ENCODE measurements around the gene AFF1. TPM values are rescaled to one million over a fixed set of nuclear protein-coding genes. Genes with fewer than 3 reads are reported as not detected.

Gene AFF1
- total and polyA plus RNA-seq, 2 experiments from 2014 or later, result 31.9 to 38.7 TPM

- WGBS (ENCODE audit: low lambda C conversion rate, missing lambda C conversion rate), result 81% methylated on average over 4 of the region's 4 CpGs
- no peak overlapping the region for H3K27ac ChIP-seq
- H3K4me1 ChIP-seq (ENCODE audit: insufficient read depth), result peaks cover 21% of the 10 kb centered on the region
- peaks cover 41% of the 10 kb centered on the region for H4K20me1 ChIP-seq (ENCODE audit: insufficient read depth, poor library complexity, severe bottlenecking)
- TF ChIP-seq EZH2 (IDR thresholded peaks at IDR 0.05; ENCODE audit: borderline replicate concordance) (no peak), CTCF (IDR thresholded peaks at IDR 0.05; ENCODE audit: poor library complexity) (no peak), EZH2phosphoT487 (IDR thresholded peaks at IDR 0.05; ENCODE audit: low read depth, severe bottlenecking, unreplicated experiment) (no peak)
- no peak overlapping the region for H3K4me3 ChIP-seq
- H2AFZ ChIP-seq, result no peak overlapping the region
- no peak for DNase-seq (ENCODE audit: low spot score)
- no peaks in the 10 kb centered on the region for H3K9me3 ChIP-seq (ENCODE audit: low read depth)
- H3K9me2 ChIP-seq (replicated peaks; ENCODE audit: insufficient read depth), result no peaks in the 10 kb centered on the region
- H3K4me2 ChIP-seq, result no peak overlapping the region
- H3K36me3 ChIP-seq (replicated peaks; ENCODE audit: insufficient read depth, low read depth), result no peaks in the 10 kb centered on the region
- peaks cover 99% of the 10 kb centered on the region for H3K79me2 ChIP-seq
- H3K27me3 ChIP-seq, result no peaks in the 10 kb centered on the region
Measured at GRCh38 chr4:87042986-87043820, 108.4 kb downstream of the AFF1 start.

GRCh38 chr4:87044511-87045233 is 109.9 kb downstream of the AFF1 start:
- Histone ChIP-seq H3K27ac (no peak overlapping the region), H4K20me1 (ENCODE audit: insufficient read depth, poor library complexity, severe bottlenecking) (peaks cover 31% of the 10 kb centered on the region), H2AFZ (no peak overlapping the region), H3K4me2 (no peak overlapping the region), H3K9me2 (replicated peaks; ENCODE audit: insufficient read depth) (no peaks in the 10 kb centered on the region), H3K36me3 (replicated peaks; ENCODE audit: insufficient read depth, low read depth) (no peaks in the 10 kb centered on the region), H3K27me3 (no peaks in the 10 kb centered on the region), H3K79me2 (peaks cover 99% of the 10 kb centered on the region), H3K4me1 (ENCODE audit: insufficient read depth) (peaks cover 10% of the 10 kb centered on the region), H3K4me3 (no peak overlapping the region), H3K9me3 (ENCODE audit: low read depth) (no peaks in the 10 kb centered on the region)
- 47% methylated on average over 6 of the region's 6 CpGs for WGBS (ENCODE audit: low lambda C conversion rate, missing lambda C conversion rate)
- no peak for DNase-seq (ENCODE audit: low spot score)
- TF ChIP-seq EZH2 (IDR thresholded peaks at IDR 0.05; ENCODE audit: borderline replicate concordance) (no peak), EZH2phosphoT487 (IDR thresholded peaks at IDR 0.05; ENCODE audit: low read depth, severe bottlenecking, unreplicated experiment) (no peak), CTCF (IDR thresholded peaks at IDR 0.05; ENCODE audit: poor library complexity) (no peak)

GRCh38 chr4:87045234-87045558 is 110.4 kb downstream of the AFF1 start:
- no peak overlapping the region for H2AFZ ChIP-seq

More at GRCh38 chr4:87045234-87045558, 110.4 kb downstream of the AFF1 start:
- no peaks in the 10 kb centered on the region for H3K9me3 ChIP-seq (ENCODE audit: low read depth)
- peaks cover 10% of the 10 kb centered on the region for H3K4me1 ChIP-seq (ENCODE audit: insufficient read depth)
- peak overlapping the region; percentile 0 for H3K4me2 ChIP-seq
- H3K27ac ChIP-seq, result no peak overlapping the region
- 81% methylated on average over 6 of the region's 6 CpGs for WGBS (ENCODE audit: low lambda C conversion rate, missing lambda C conversion rate)
- no peaks in the 10 kb centered on the region for H3K9me2 ChIP-seq (replicated peaks; ENCODE audit: insufficient read depth)
- H3K36me3 ChIP-seq (replicated peaks; ENCODE audit: insufficient read depth, low read depth), result no peaks in the 10 kb centered on the region
- H4K20me1 ChIP-seq (ENCODE audit: insufficient read depth, poor library complexity, severe bottlenecking), result peaks cover 31% of the 10 kb centered on the region
- DNase-seq (ENCODE audit: low spot score), result no peak
- peaks cover 99% of the 10 kb centered on the region for H3K79me2 ChIP-seq
- TF ChIP-seq EZH2phosphoT487 (IDR thresholded peaks at IDR 0.05; ENCODE audit: low read depth, severe bottlenecking, unreplicated experiment) (no peak), CTCF (IDR thresholded peaks at IDR 0.05; ENCODE audit: poor library complexity) (no peak), EZH2 (IDR thresholded peaks at IDR 0.05; ENCODE audit: borderline replicate concordance) (no peak)
- no peak overlapping the region for H3K4me3 ChIP-seq
- H3K27me3 ChIP-seq, result no peaks in the 10 kb centered on the region
